T-cell (primary cell): Measurements from ENCODE around the gene OR10A4. TPM values are rescaled to one million over a fixed set of nuclear protein-coding genes. Genes with fewer than 3 reads are reported as not detected.
A peak's percentile ranks its signal among the peaks of the same experiment; 100 is the strongest.

Experiments used
- ATAC-seq, 4 experiments: fragments of 200-7000 bp in 3 of 4; fragments of 150-1000 bp in 1 of 4; cut with Tn5 transposase; replicated peaks in 1 of 4; 1 replicate in 3 of 4; 2 replicates in 1 of 4; pipeline ENCODE4 v1.10.0; 2021; ENCODE audit warnings: moderate library complexity in 3 of 4, mild to moderate bottlenecking in 2 of 4, moderate number of reproducible peaks in 1 of 4
- CTCF ChIA-PET, 2 donors: fragments of 300-600 bp; sonication (Branson Sonifier 250); formaldehyde crosslinking; loops; one replicate each; lab custom pipeline; 2022; ENCODE audit warnings: antibody characterized with exemption in 2 of 2; lab: Charles Lee
- POLR2A ChIA-PET, 2 donors: fragments of 300-600 bp; sonication (Branson Sonifier 250); formaldehyde crosslinking; loops; one replicate each; lab custom pipeline; 2022; ENCODE audit warnings: antibody characterized with exemption in 2 of 2; lab: Charles Lee
- DNase-seq, 35 experiments: peaks; one replicate each; pipeline versions ENCODE4 v3.0.0 to v3.0.0-alpha.2; 2013 to 2023
- H3K27ac ChIP-seq: one replicate; pipeline ENCODE4 v1.5.1; 2013; ENCODE audit warnings: low read length
- H3K27me3 ChIP-seq, 2 experiments: replicated peaks in 1 of 2; 1 replicate in 1 of 2; 2 replicates in 1 of 2; pipeline versions ENCODE4 v1.6.1 to v1.7.0; 2013; ENCODE audit warnings: low read length in 1 of 2, mixed read lengths in 1 of 2; ENCODE audit not compliant: control insufficient read depth in 2 of 2, insufficient read depth in 2 of 2; ENCODE audit errors: extremely low read depth in 1 of 2
- H3K36me3 ChIP-seq, 2 donors: 1 replicate in 1 of 2; 2 replicates in 1 of 2; pipeline versions ENCODE4 v1.6.1 to v1.7.0; 2013; ENCODE audit warnings: low read length in 1 of 2; ENCODE audit not compliant: control insufficient read depth in 2 of 2, insufficient read depth in 1 of 2; ENCODE audit errors: extremely low read depth in 1 of 2
- H3K4me1 ChIP-seq, 2 experiments: 1 replicate in 1 of 2; 2 replicates in 1 of 2; pipeline versions ENCODE4 v1.6.1 to v1.7.0; 2013; ENCODE audit warnings: low read length in 2 of 2, mixed read lengths in 1 of 2; ENCODE audit not compliant: insufficient read depth in 2 of 2, control insufficient read depth in 1 of 2; ENCODE audit errors: extremely low read depth in 1 of 2
- H3K4me3 ChIP-seq, 2 donors: 1 replicate in 1 of 2; 2 replicates in 1 of 2; pipeline versions ENCODE4 v1.5.1 to v1.7.0; 2013; ENCODE audit warnings: mild to moderate bottlenecking in 2 of 2, low read length in 1 of 2, moderate library complexity in 1 of 2; ENCODE audit not compliant: control insufficient read depth in 1 of 2; ENCODE audit errors: extremely low read depth in 1 of 2
- H3K9me3 ChIP-seq: 2 replicates; pipeline ENCODE4 v1.7.0; 2013
- H3K27ac Mint-ChIP-seq, 2 donors: one replicate each; pipeline ENCODE4 v1.8.0; 2020 to 2021; ENCODE audit warnings: mild to moderate bottlenecking in 2 of 2, mixed read lengths in 2 of 2
- H3K27me3 Mint-ChIP-seq, 2 donors: one replicate each; pipeline ENCODE4 v1.8.0; 2021 to 2022; ENCODE audit warnings: mixed read lengths in 2 of 2
- H3K36me3 Mint-ChIP-seq: one replicate; pipeline ENCODE4 v1.8.0; 2021; ENCODE audit warnings: mixed read lengths
- H3K4me1 Mint-ChIP-seq, 3 donors: one replicate each; pipeline ENCODE4 v1.8.0; 2020 to 2022; ENCODE audit warnings: mixed read lengths in 3 of 3, mild to moderate bottlenecking in 1 of 3
- H3K4me3 Mint-ChIP-seq, 3 donors: one replicate each; pipeline ENCODE4 v1.8.0; 2020 to 2022; ENCODE audit warnings: mild to moderate bottlenecking in 3 of 3, mixed read lengths in 3 of 3, moderate library complexity in 3 of 3
- H3K9me3 Mint-ChIP-seq, 3 donors: one replicate each; pipeline ENCODE4 v1.8.0; 2020 to 2022; ENCODE audit warnings: mixed read lengths in 3 of 3
- WGBS: methylation state at CpG from one replicate; pipeline ENCODE4 v1.1.5; 2013; ENCODE audit warnings: missing lambda C conversion rate; ENCODE audit not compliant: insufficient coverage; 5-methylcytosine and 5-hydroxymethylcytosine counted together
- total RNA-seq, 35 experiments: library from RNA in 6 of 35; stranded (reverse) in 6 of 35; fragments of 120-200 nt in 1 of 35; gene quantifications; one replicate each; pipeline versions ENCODE4 v1.2.1 to v1.2.4 and lab custom pipeline; 2013 to 2026

The OR10A4 gene
- total RNA-seq, 5 donors from 2014 or later (not counting 1 experiment from before 2014, with no cell fraction given), result not detected

- H3K4me1 Mint-ChIP-seq, result peaks cover 19 to 25% (median 21%) of the 10 kb centered on the region in 3 donors
These were observed 48.7 kb downstream of the OR10A4 start for GRCh38 chr11:6925007-6925577.

DNA sequence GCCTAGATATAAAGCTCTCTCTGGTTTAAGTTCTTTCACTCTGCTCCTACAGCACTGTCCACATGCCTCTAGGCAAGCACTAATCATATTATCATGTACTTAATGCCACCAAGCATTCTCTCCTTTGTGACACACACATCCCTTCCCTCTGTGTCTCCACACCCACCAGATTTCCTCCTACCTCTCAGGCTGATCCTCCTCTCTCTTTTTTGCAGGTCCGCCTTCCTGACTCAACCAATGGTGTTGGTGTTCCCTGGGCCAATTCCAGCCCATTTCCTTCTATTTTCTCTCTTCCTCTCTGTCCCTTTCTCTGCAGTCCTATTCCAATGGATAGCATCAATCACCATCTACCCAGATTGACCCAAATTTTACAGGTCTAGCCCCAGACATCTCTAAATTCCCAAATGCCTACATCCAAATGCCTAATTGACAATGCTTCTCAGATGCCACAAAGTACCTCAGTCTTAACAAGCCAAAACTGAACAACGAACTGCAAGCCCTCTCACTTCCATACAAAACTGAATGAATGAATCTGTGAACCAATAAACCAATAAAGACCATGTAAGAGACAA lies 49.3 kb downstream of the OR10A4 start:
- POLR2A ChIA-PET, result no interaction called here
- H3K27ac ChIP-seq, result no peak overlapping the region
- peaks cover 0 to 14% of the 10 kb centered on the region in 2 experiments for H3K27me3 ChIP-seq
- peak overlapping the region in 1 of 2 donors; percentile 66 for H3K4me3 ChIP-seq
- Mint-ChIP-seq H3K9me3 (no peaks in the 10 kb centered on the region), H3K4me1 (peaks cover 19 to 25% (median 21%) of the 10 kb centered on the region in 3 donors), H3K36me3 (no peaks in the 10 kb centered on the region), H3K27ac (peak overlapping the region in 1 of 2 donors; percentile 0), H3K4me3 (peak overlapping the region; percentile 55 to 85 (median 79)), H3K27me3 (peaks cover 29 to 62% of the 10 kb centered on the region in 2 donors)
- DNase-seq (no peak), ATAC-seq (peak in 2 of 4 experiments; percentile 16 to 59)
- peaks cover 0 to 10% of the 10 kb centered on the region in 2 experiments for H3K4me1 ChIP-seq
- CTCF ChIA-PET, result interaction anchor here in 1 of 2 donors (0.6 kb wide), 1 partner anchor 464 kb away, joined by 3 read pairs; no protein-coding TSS in a partner anchor
- 70% methylated on average over 1 of the region's 2 CpGs for WGBS
- H3K9me3 ChIP-seq, result no peaks in the 10 kb centered on the region
- H3K36me3 ChIP-seq, result no peaks in the 10 kb centered on the region

More at GRCh38 chr11:6925007-6925577, 48.7 kb downstream of the OR10A4 start:
- no peaks in the 10 kb centered on the region for H3K36me3 ChIP-seq
- H3K4me3 ChIP-seq, result no peak overlapping the region
- no peaks in the 10 kb centered on the region for H3K36me3 Mint-ChIP-seq
- CTCF ChIA-PET, result interaction anchor here in 1 of 2 donors (0.6 kb wide), 1 partner anchor 464 kb away, joined by 3 read pairs; no protein-coding TSS in a partner anchor
- no peak overlapping the region for H3K27ac ChIP-seq
- no peaks in the 10 kb centered on the region for H3K9me3 ChIP-seq
- H3K4me1 ChIP-seq, result peaks cover 0 to 10% of the 10 kb centered on the region in 2 experiments
- no peak for DNase-seq
- POLR2A ChIA-PET, result interaction anchor here in 1 of 2 donors (0.6 kb wide), 1 partner anchor 12 kb away, joined by 3 read pairs; no protein-coding TSS in a partner anchor
- no peak overlapping the region for H3K4me3 Mint-ChIP-seq
- H3K27ac Mint-ChIP-seq, result no peak overlapping the region
- peaks cover 0 to 14% of the 10 kb centered on the region in 2 experiments for H3K27me3 ChIP-seq
- H3K27me3 Mint-ChIP-seq, result peaks cover 24 to 57% of the 10 kb centered on the region in 2 donors
- H3K9me3 Mint-ChIP-seq, result peaks cover 0 to under 1% (median 0%) of the 10 kb centered on the region in 3 donors
- no peak for ATAC-seq

- H3K4me1 Mint-ChIP-seq, result peaks cover 19 to 25% (median 21%) of the 10 kb centered on the region in 3 donors
- H3K9me3 Mint-ChIP-seq, result no peaks in the 10 kb centered on the region
- POLR2A ChIA-PET, result no interaction called here
- peak within 1 kb of the TSS; percentile 66 to 70 for H3K4me3 ChIP-seq
- H3K27ac ChIP-seq, result peak within 1 kb of the TSS; percentile 36
- peaks cover 0 to 10% of the 10 kb centered on the region in 2 experiments for H3K4me1 ChIP-seq
- peak in 2 of 4 experiments; percentile 59 to 75 for ATAC-seq
- peaks cover 26 to 61% of the 10 kb centered on the region in 2 donors for H3K27me3 Mint-ChIP-seq
- peak within 1 kb of the TSS in 1 of 2 donors; percentile 0 for H3K27ac Mint-ChIP-seq
- 3% methylated on average over 55 of the region's 61 CpGs for WGBS
- DNase-seq, result peak in 24 of 35 experiments; percentile 1 to 55 (median 20)
- H3K36me3 ChIP-seq, result no peaks in the 10 kb centered on the region
- H3K9me3 ChIP-seq, result no peaks in the 10 kb centered on the region
- CTCF ChIA-PET, result no interaction called here
- H3K27me3 ChIP-seq, result peaks cover 0 to 14% of the 10 kb centered on the region in 2 experiments
- no peaks in the 10 kb centered on the region for H3K36me3 Mint-ChIP-seq
- H3K4me3 Mint-ChIP-seq, result peak within 1 kb of the TSS; percentile 55 to 85 (median 79)
These were observed 50.0 kb downstream of the OR10A4 start, which contains the start of gene ZNF215 for GRCh38 chr11:6926208-6927029. ZNF215 (plus strand) TSS chr11:6926426; CDS start chr11:6932273, 5,847 bp downstream.

GRCh38 chr11:6927030-6927617 lies 50.7 kb downstream of the OR10A4 start:
- DNase-seq, result no peak
- Histone ChIP-seq H3K9me3 (no peaks in the 10 kb centered on the region), H3K36me3 (no peaks in the 10 kb centered on the region), H3K4me1 (peaks cover 1 to 10% of the 10 kb centered on the region in 2 experiments), H3K4me3 (peak overlapping the region; percentile 66 to 70), H3K27ac (no peak overlapping the region), H3K27me3 (peaks cover 0 to 14% of the 10 kb centered on the region in 2 experiments)
- POLR2A ChIA-PET, result no interaction called here
- 29% methylated on average over 6 of the region's 11 CpGs for WGBS
- peaks cover 19 to 30% (median 21%) of the 10 kb centered on the region in 3 donors for H3K4me1 Mint-ChIP-seq
- CTCF ChIA-PET, result no interaction called here
- peaks cover 25 to 60% of the 10 kb centered on the region in 2 donors for H3K27me3 Mint-ChIP-seq
- H3K9me3 Mint-ChIP-seq, result no peaks in the 10 kb centered on the region
- peak overlapping the region in 2 of 3 donors; percentile 79 to 85 for H3K4me3 Mint-ChIP-seq
- no peaks in the 10 kb centered on the region for H3K36me3 Mint-ChIP-seq
- no peak for ATAC-seq
- H3K27ac Mint-ChIP-seq, result no peak overlapping the region

Other genes starting within 250 kb of the OR10A4 start
- 10 to 100 TPM in 3 of 5 donors, 1 to 10 TPM in 2; 4.9 to 14.8 (median 10.4) TPM for gene DCHS1, start 220.8 kb upstream of the OR10A4 start, total RNA-seq
- 10 to 100 TPM; 12.1 to 33.1 (median 30.2) TPM for gene MRPL17, start 193.3 kb upstream of the OR10A4 start, total RNA-seq
- not detected for gene OR2AG2, start 104.6 kb upstream of the OR10A4 start, total RNA-seq
- gene OR2AG1, start 93.6 kb upstream of the OR10A4 start, total RNA-seq, result not detected
- gene OR6A2, start 76.9 kb upstream of the OR10A4 start, total RNA-seq, result under 1 TPM in 1 of 5 donors, not detected in 4; 0.35 TPM
- not detected for gene OR10A5, start 30.9 kb upstream of the OR10A4 start, total RNA-seq
- not detected for gene OR10A2, start 13.6 kb upstream of the OR10A4 start, total RNA-seq
- gene OR2D2, start 15.9 kb downstream of the OR10A4 start, total RNA-seq, result not detected
- gene OR2D3, start 44.4 kb downstream of the OR10A4 start, total RNA-seq, result not detected
- under 1 TPM in 4 of 5 donors, not detected in 1; 0.10 to 0.70 (median 0.39) TPM for gene ZNF215, start 49.8 kb downstream of the OR10A4 start, total RNA-seq
- gene ZNF214, start 143.7 kb downstream of the OR10A4 start, total RNA-seq, result not detected
- under 1 TPM in 1 of 5 donors, not detected in 4; 0.13 TPM for gene NLRP14, start 143.9 kb downstream of the OR10A4 start, total RNA-seq
- not detected for gene RBMXL2, start 212.4 kb downstream of the OR10A4 start, total RNA-seq